Stimulated activated CD4-positive, alpha-beta T cell treated with anti-CD3 and anti-CD28 coated beads, Interleukin-4, amount 100 ng/mL, for 4 hours (primary cell): Measurements from ENCODE around the gene SLC17A1.

Experiments
- DNase-seq, 2 experiments: peaks; one replicate each; pipeline ENCODE4 v3.0.0-alpha.2; 2020

SLC17A1 gene

GRCh38 chr6:25830458-25830857, 1.4 kb downstream of the SLC17A1 start:
- no peak for DNase-seq

GRCh38 chr6:25829375-25829774, 2.5 kb downstream of the SLC17A1 start:
- DNase-seq: no peak

GRCh38 chr6:25821341-25821740, 10.5 kb downstream of the SLC17A1 start:
- no peak for DNase-seq

- DNase-seq: no peak
These were observed 15.6 kb downstream of the SLC17A1 start for GRCh38 chr6:25816252-25816651.

- no peak for DNase-seq
These were observed 16.7 kb downstream of the SLC17A1 start for GRCh38 chr6:25815194-25815593.

- no peak for DNase-seq
These were observed 27.0 kb downstream of the SLC17A1 start for GRCh38 chr6:25804804-25805203.

GRCh38 chr6:25801436-25801835, 30.4 kb downstream of the SLC17A1 start:
- DNase-seq: no peak

GRCh38 chr6:25794784-25795183, 37.1 kb downstream of the SLC17A1 start:
- no peak for DNase-seq

GRCh38 chr6:25793970-25794369, 37.9 kb downstream of the SLC17A1 start:
- no peak for DNase-seq

- DNase-seq: no peak
These were observed 39.8 kb downstream of the SLC17A1 start for GRCh38 chr6:25792016-25792415.

GRCh38 chr6:25789475-25789874, 42.4 kb downstream of the SLC17A1 start:
- DNase-seq: no peak

- peak; percentile 8 to 9 for DNase-seq
These were observed 43.4 kb downstream of the SLC17A1 start for GRCh38 chr6:25788305-25788922.

- DNase-seq: no peak
These were observed 44.4 kb downstream of the SLC17A1 start for GRCh38 chr6:25787428-25787827.

- DNase-seq: no peak
These were observed 50.7 kb downstream of the SLC17A1 start for GRCh38 chr6:25781134-25781533.

- DNase-seq: no peak
These were observed 53.8 kb downstream of the SLC17A1 start for GRCh38 chr6:25777856-25778649.

- no peak for DNase-seq
These were observed 54.8 kb downstream of the SLC17A1 start for GRCh38 chr6:25777031-25777430.

- DNase-seq: no peak
These were observed 57.6 kb downstream of the SLC17A1 start for GRCh38 chr6:25774120-25774715.

- no peak for DNase-seq
These were observed 61.9 kb downstream of the SLC17A1 start for GRCh38 chr6:25769983-25770382.

GRCh38 chr6:25768566-25768965, 63.3 kb downstream of the SLC17A1 start:
- no peak for DNase-seq

- DNase-seq: no peak
These were observed 67.2 kb downstream of the SLC17A1 start for GRCh38 chr6:25764611-25765010.

- no peak for DNase-seq
These were observed 73.8 kb downstream of the SLC17A1 start for GRCh38 chr6:25757936-25758642.

GRCh38 chr6:25756382-25757363, 75.2 kb downstream of the SLC17A1 start:
- DNase-seq: no peak
